ENCODE results near the gene DGKZ.
A peak's percentile ranks its signal among the peaks of the same experiment; 100 is the strongest.

DGKZ gene

DNA sequence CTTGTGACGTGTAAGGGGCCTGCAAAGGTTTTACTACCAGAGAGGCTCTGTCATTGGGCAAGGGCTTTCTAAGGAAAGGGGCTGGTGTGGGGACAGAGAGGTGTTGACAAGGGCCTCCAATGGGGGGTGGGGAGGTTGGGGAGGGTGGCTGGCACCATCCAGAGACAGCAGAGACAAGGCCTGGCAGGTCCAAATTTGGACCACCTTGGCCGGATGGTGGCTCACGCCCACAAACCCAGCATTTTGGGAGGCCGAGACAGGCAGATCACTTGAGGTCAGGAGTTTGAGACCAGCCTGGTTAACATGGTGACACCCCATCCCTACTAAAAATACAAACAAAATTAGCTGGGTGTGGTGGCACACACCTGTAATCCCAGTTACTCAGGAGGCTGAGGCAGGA lies 46.5 kb downstream of the DGKZ start:
- no peak for DNase-seq (ENCODE audit: low read depth)

- DNase-seq (ENCODE audit: low read depth) = no peak
These were observed 50.3 kb downstream of the DGKZ start for GRCh38 chr11:46397526-46397925.

DNA sequence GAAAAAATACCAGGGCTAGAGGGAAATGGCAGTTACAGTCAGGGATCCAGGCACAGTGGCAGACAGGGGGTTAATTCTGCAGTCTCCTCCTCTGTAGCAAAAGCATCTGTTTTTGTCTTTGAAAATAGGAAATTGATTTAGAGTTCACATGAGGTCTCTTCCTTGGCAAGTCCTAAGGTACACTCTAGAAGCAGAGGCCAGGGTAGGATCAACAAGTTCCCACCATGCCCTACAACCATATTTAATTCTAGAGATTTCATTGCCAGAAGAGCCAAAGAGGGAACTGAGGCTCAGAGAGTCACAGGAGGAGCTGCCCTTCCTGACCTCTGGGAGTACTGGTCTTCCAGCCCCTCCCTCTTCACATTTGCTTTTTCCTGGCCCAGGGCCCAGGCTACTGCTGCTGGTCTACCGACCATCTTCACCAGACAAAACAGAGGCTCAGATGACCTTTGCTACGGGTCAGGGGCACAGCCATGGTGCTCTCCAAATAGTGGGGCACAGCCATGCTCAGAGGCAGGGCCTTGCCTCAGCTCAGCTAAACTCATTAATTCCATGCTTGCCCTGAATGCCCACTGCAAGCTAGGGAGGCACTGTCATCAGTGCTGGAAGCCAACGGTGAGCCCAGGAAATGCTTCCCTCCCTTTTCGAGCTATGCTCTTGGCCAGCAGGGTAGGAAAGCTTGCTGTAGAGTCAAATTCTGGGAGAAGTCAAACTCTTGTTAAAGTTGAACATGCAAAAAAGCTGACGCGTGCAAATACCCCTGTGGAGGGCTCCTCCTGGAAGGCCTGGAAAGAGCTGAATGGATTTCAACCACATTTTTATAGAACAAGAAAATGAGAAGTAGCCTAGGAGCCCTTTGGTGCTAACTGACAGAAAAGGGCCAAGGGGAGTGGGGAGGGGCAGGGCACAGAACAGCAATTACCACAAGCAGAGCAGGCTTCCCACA lies 56.0 kb downstream of the DGKZ start:
- no peak for DNase-seq (ENCODE audit: low read depth)

DNA sequence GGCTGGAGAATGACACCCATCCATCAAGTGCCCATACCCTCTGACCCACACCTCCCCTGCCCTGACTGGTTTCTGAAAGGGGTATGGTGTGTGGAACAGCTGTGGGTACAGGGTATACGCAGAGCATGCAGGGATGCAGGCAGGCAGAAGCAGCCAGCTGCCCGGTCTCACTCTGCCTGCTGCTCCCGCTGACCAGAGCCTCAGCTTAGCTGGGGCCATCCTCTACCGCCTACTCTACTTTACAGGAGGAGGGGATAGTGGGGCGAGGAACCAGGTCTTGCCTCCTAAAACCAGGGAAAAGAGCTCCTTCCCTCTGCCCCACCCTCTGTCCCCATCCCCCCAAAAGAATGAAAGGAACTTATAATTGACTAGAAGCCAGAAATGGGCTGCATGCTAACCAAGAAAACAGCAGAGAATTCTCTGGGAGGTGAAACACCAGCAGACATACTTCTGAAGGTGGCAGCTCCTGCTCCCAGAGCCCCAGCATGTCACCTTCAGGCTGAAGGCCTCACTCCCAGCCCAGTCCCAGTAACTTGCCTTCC lies 57.3 kb downstream of the DGKZ start:
- peak; percentile 51 for DNase-seq (ENCODE audit: low read depth)

DNA sequence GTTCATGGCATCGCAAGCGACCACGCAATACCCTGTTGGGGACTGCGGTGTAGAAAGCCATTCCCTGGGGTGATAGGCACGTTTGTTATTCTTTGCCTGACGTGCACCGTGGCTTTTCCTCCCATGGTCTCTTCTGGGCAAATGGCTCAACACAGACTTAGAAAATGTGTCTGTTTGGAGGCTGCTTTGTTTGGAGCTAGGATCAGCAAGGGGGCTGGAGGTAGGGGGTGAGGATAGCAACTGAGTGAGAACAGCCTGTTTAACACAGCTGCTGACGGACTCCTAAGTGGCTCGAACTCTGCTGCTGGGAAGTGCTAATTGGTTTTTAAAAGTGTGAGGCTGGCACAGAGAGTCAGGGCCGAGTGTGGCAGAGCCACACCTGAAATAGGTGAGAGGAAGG lies 60.4 kb downstream of the DGKZ start:
- DNase-seq (ENCODE audit: low read depth) = no peak

GRCh38 chr11:46408407-46408986 lies 61.2 kb downstream of the DGKZ start:
- DNase-seq (ENCODE audit: low read depth) = no peak

DNA sequence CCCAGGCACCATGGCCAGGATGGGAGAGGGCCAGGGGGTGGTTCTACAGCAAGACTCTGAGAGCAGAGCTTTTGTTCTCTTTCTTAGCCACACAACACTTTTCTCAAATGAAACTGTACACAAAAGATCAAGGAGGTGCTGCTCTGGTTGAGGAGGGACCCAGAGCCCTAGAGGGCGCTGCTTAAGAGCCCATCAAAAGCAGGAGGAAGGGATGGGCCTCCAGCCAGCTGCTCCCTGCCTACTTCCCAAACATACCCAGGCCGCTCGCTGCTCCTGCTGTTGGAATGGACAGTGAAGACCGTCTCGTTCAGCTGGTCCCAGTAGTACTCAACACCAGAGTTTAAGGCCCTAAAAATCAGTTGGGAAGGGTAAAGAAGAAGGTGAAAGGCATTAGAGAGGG lies 62.8 kb downstream of the DGKZ start:
- DNase-seq (ENCODE audit: low read depth) = no peak

DNA sequence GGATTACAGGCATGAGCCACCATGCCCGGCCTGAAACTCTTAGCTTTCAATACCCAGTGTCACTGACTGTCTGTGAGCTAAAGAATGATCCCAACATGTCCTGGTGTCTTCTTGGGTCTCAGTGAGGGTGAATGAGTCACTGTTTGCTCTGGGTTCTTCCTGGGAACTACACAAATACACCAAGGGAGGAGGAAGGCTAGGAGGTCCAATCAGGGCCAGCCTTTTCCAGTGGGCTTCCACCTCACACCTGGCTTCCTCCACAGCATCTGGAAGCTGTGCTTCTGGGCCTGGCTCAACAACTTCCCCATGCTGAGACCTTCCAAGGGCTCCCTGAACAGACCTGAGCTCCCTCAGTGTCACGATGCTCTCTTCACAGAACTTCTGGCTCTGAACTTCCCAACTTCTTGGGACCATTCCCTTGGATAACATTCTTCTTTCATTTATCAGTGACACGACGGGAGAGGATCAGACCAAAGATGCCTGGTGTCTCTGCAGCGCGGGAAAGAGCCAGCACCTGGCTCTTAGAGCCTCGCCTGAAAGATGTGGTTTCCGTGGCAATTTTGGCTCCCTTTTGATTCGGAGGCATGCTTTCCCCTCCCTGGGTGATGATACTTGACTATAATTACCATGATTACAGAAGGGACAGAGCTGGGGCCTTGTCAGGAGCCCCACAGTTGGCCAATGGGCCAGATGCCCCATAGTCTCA lies 66.7 kb downstream of the DGKZ start:
- DNase-seq (ENCODE audit: low read depth) = peak; percentile 21

DNA sequence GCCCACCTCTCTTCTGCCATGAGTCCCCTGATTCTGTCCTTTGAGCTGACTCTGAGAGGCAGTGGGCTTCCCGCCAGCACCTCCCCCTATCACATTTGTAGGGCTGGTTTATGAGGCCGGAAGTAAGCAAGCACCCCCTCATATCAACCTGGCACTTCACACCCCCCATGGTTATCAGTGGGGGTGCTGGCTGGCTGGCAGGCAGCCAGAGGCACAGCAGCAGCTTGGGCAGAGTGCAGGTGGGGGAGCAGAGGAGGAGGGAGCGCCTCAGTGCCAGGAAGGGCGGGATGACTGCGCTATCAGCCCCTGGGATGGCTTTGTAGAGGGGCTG lies 67.2 kb downstream of the DGKZ start:
- DNase-seq (ENCODE audit: low read depth) = no peak

DNA sequence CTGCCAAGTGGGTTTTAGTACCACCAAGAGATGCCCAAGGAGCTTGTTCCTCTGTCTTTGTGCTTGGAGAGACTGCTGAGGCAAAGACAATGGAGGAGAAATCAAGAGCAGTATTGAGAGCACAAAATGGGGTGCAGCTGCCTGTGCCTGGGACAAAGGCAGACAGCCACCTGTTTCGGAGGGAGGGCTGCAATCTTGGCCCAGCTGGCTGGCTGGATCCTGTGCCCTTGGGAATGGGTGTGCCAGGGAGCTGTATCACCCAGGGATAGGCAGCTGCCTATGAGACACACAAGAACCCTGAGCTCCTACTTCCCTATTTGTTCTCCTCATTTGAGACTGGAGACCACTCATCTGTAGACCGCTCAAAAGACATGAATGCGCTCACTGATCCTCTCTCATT lies 67.6 kb downstream of the DGKZ start:
- DNase-seq (ENCODE audit: low read depth) = no peak

- no peak for DNase-seq (ENCODE audit: low read depth)
These were observed 70.4 kb downstream of the DGKZ start for GRCh38 chr11:46417711-46418110.

DNA sequence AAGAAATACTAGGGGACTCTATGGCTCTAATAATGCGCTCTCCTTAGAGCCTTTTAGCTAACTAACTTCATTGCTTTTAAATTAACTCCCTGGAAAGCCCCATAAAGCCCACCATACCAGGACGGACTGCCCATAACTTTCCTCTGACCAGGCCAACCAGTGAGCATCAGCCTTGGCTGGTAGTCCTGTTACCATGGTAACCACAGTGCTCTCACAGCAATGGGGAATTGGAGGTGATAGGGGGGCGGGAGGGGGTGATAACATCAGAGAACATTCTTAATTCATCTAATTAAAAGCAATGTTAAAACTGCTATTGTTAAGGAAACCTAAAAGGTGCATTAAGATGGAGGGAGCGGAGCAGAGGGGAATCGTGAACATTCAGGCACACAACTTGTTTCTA lies 71.5 kb downstream of the DGKZ start:
- DNase-seq (ENCODE audit: low read depth) = no peak

GRCh38 chr11:46420513-46420912 lies 73.2 kb downstream of the DGKZ start:
- no peak for DNase-seq (ENCODE audit: low read depth)

GRCh38 chr11:46421257-46421880 lies 74.1 kb downstream of the DGKZ start:
- no peak for DNase-seq (ENCODE audit: low read depth)

DNA sequence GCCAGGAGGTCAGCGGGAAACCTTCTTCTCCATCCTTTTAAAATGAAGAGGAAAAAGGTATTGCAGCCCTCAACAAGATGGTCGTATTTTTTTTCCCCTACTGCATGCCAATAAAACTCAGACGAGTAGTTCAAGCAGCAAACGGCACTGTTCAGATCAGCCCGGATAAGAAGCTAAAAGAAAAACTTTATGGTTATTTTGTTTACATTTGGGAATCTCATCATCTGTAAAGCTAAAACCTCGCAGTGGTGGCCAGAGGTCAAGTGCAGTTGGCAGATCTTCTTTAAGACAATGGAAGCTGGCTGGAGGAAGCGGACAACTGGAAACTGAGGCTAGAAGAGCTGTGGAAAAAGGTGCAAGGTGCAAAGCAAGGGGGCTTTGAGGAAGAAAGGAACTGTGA lies 75.3 kb downstream of the DGKZ start:
- peak; percentile 53 for DNase-seq (ENCODE audit: low read depth)

- DNase-seq (ENCODE audit: low read depth) = no peak
These were observed 79.1 kb downstream of the DGKZ start for GRCh38 chr11:46426233-46426991.

GRCh38 chr11:46427364-46427763 lies 80.1 kb downstream of the DGKZ start:
- peak; percentile 7 for DNase-seq (ENCODE audit: low read depth)

- peak; percentile 31 for DNase-seq (ENCODE audit: low read depth)
These were observed 82.5 kb downstream of the DGKZ start for GRCh38 chr11:46429717-46430116.

All from EH (cell line).